ENCODE measurements around the gene ANXA3.
"Not testable (repeated sequence)": the region's sequence is repeated elsewhere in the genome, so short reads cannot be mapped to it uniquely, and the experiment has no call there.

ANXA3 gene

GRCh38 chr4:78543424-78544125, 8.0 kb upstream of the ANXA3 start:
- DNase-seq (ENCODE audit: low read depth): no peak

- no peak for DNase-seq (ENCODE audit: low read depth)
These were observed 6.9 kb upstream of the ANXA3 start for GRCh38 chr4:78544678-78545077.

GRCh38 chr4:78545275-78546246, 6.0 kb upstream of the ANXA3 start:
- no peak for DNase-seq (ENCODE audit: low read depth)

GRCh38 chr4:78547899-78548298, 3.7 kb upstream of the ANXA3 start:
- not testable (repeated sequence) for DNase-seq (ENCODE audit: low read depth)

GRCh38 chr4:78548889-78549288, 2.7 kb upstream of the ANXA3 start:
- DNase-seq (ENCODE audit: low read depth): not testable (repeated sequence)

- no peak for DNase-seq (ENCODE audit: low read depth)
These were observed 946 bp downstream of the ANXA3 start for GRCh38 chr4:78552389-78553042.

- no peak for DNase-seq (ENCODE audit: low read depth)
These were observed 1.4 kb downstream of the ANXA3 start for GRCh38 chr4:78553043-78553396.

GRCh38 chr4:78553529-78554060, 2.0 kb downstream of the ANXA3 start:
- no peak for DNase-seq (ENCODE audit: low read depth)

GRCh38 chr4:78556665-78557064, 5.1 kb downstream of the ANXA3 start:
- no peak for DNase-seq (ENCODE audit: low read depth)

- DNase-seq (ENCODE audit: low read depth): no peak
These were observed 6.3 kb downstream of the ANXA3 start for GRCh38 chr4:78557841-78558240.

GRCh38 chr4:78558410-78558809, 6.8 kb downstream of the ANXA3 start:
- DNase-seq (ENCODE audit: low read depth): no peak

GRCh38 chr4:78560296-78560963, 8.9 kb downstream of the ANXA3 start:
- no peak for DNase-seq (ENCODE audit: low read depth)

GRCh38 chr4:78561677-78562076, 10.1 kb downstream of the ANXA3 start:
- DNase-seq (ENCODE audit: low read depth): no peak

- no peak for DNase-seq (ENCODE audit: low read depth)
These were observed 11.1 kb downstream of the ANXA3 start for GRCh38 chr4:78562687-78563086.

- no peak for DNase-seq (ENCODE audit: low read depth)
These were observed 14.4 kb downstream of the ANXA3 start for GRCh38 chr4:78565971-78566372.

- no peak for DNase-seq (ENCODE audit: low read depth)
These were observed 15.4 kb downstream of the ANXA3 start for GRCh38 chr4:78566834-78567499.

GRCh38 chr4:78567500-78568060, 16.0 kb downstream of the ANXA3 start:
- no peak for DNase-seq (ENCODE audit: low read depth)

- DNase-seq (ENCODE audit: low read depth): no peak
These were observed 17.2 kb downstream of the ANXA3 start for GRCh38 chr4:78568640-78569305.

GRCh38 chr4:78569306-78569821, 17.8 kb downstream of the ANXA3 start:
- no peak for DNase-seq (ENCODE audit: low read depth)

GRCh38 chr4:78570117-78570516, 18.5 kb downstream of the ANXA3 start:
- DNase-seq (ENCODE audit: low read depth): no peak
